Retinal pigment epithelial cell (primary cell): ENCODE measurements around the gene SEC14L1.

Experiments used
- DNase-seq: peaks from one replicate; pipeline ENCODE4 v3.0.0-alpha.2; 2010; ENCODE audit warnings: low read depth
- H3K4me3 ChIP-seq: 2 replicates; pipeline ENCODE4 v1.5.1; 2011; ENCODE audit warnings: mild to moderate bottlenecking, low read length, control low read depth, moderate library complexity
- CTCF ChIP-seq: conservative IDR thresholded peaks from 2 replicates; pipeline ENCODE4 v1.5.1; 2011; ENCODE audit warnings: low read depth, low read length, control low read depth, inconsistent platforms

SEC14L1 gene

GRCh38 chr17:77164483-77165091, 23.8 kb downstream of the SEC14L1 start:
- TF ChIP-seq CTCF: no peak
- DNase-seq: no peak
- no peak overlapping the region for H3K4me3 ChIP-seq

DNA sequence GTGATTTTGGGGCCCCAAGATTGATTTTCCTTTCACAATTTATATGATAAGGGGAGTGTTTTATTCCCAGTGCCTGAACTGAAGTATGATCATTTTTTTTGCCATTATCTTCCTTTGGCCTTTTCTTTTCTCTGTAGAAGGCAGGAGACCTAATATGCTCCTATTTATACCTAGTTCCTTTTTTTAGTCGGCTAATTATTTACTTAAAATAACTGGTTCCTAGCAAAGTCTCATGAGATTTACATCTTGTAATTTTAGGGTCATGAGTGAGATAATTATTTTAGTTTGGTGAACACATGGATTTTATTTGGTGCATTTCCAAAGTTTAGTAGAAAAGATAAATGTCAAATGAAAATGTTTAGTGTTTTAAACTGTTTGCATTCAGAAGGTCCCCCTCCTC, 24.8 kb downstream of the SEC14L1 start:
- H3K4me3 ChIP-seq: no peak overlapping the region
- no peak for TF ChIP-seq CTCF
- DNase-seq: no peak

DNA sequence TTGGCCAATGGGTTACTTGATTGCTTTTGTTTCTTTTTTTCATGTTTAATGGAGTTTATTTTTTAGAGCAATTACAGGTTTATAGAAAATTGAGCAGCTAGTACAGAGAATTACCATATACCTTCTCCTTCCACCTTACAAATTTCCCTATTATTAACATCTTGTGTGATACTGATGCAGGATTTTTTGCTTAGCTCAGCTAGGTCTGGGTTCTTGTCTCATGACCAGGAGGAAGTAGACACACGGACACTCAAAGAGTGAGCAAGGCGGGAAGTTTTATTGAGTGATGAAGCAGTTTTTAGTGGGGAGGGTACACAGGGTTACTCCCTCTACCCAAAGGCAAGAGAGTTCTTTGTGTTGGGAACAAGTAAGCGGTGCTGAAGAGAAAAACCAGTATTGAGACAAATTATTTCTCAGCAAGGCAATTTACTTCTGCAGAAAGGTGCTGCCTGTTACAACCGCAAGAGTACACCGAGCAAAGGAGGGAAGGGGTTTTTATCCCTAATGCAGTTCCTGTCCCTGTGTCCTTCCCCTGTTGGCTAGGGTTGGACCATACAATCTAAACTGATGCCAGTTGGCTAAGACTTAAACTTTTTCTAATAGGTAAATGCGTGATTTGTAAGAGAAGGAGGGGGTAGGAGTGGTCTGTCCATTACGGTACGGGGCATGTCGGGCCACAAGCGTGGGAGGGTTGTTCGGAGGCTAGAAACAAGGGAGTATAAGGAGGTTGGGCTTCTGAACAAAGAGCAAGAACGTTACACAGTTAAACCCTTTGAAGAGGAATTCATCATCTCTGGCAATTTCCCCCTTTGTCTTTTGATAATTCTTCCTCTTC, 26.9 kb downstream of the SEC14L1 start:
- H3K4me3 ChIP-seq: no peak overlapping the region
- TF ChIP-seq CTCF: no peak
- no peak for DNase-seq

- no peak for TF ChIP-seq CTCF
- no peak overlapping the region for H3K4me3 ChIP-seq
- no peak for DNase-seq
These were observed 32.3 kb downstream of the SEC14L1 start for GRCh38 chr17:77173104-77173503.

DNA sequence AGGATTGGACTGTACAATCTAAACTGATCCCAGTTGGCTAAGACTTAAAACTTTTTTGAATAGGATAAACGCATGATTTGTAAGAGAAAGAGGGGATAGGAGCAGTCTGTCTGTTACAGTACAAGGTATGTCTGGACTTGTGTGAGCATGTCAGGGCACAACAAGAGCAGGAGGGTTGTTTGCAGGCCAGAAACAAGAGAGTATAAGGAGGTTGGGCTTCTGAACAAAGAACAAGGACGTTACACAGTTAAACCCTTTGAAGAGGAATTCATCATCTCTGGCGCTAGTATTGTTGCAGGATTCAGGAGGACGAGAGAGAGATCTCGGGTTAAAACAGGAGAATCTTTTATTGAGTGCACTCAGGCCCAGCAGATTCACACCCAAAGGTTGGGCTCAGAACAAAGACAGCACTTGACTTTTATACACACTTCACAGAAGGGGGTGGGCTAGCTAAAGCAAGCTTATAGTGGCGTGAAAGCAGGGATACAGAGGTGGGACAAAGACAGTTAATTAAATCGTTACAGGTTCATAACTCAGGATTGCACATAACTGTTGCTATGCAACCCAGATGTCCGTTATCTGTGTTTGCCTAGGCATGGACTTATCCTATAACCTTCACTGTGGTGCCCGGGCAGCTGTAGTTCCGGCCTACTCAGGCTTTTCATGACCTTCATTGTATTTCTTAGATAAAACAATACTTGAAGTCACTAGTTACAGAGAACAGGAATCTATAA, 34.3 kb downstream of the SEC14L1 start:
- TF ChIP-seq CTCF: no peak
- no peak overlapping the region for H3K4me3 ChIP-seq
- no peak for DNase-seq

- TF ChIP-seq CTCF: no peak
- no peak for DNase-seq
- H3K4me3 ChIP-seq: no peak overlapping the region
These were observed 36.4 kb downstream of the SEC14L1 start for GRCh38 chr17:77177002-77177741.
